ENCODE measurements around the gene TMEM117. TPM values are rescaled to one million over a fixed set of nuclear protein-coding genes. Genes with fewer than 3 reads are reported as not detected.

Gene TMEM117
- total and polyA plus RNA-seq, 2 donors (not counting 1 experiment from before 2014, with no cell fraction given) = 2.0 to 10.4 TPM

GRCh38 chr12:44034906-44035305 lies 199.0 kb downstream of the TMEM117 start:
- Histone ChIP-seq H4K20me1 (ENCODE audit: control insufficient read depth, insufficient read depth, low read length, poor library complexity, severe bottlenecking) (no peaks in the 10 kb centered on the region), H3K27ac (ENCODE audit: low read length in 2 of 2) (no peak overlapping the region), H3K4me3 (ENCODE audit: control extremely low read depth in 1 of 5, extremely low read depth in 1 of 5, insufficient read depth in 1 of 5, low read depth in 2 of 5, low read length in 4 of 5) (no peak overlapping the region), H3K9ac (ENCODE audit: low read length) (no peak overlapping the region), H3K27me3 (replicated peaks in 1 of 4; ENCODE audit: control extremely low read depth in 1 of 4, control insufficient read depth in 3 of 4, insufficient read depth in 4 of 4, low read length in 3 of 4) (no peaks in the 10 kb centered on the region), H2AFZ (ENCODE audit: insufficient read depth, low read depth, low read length, poor library complexity, severe bottlenecking) (no peak overlapping the region), H3K79me2 (ENCODE audit: control insufficient read depth, insufficient read depth, low read length) (no peaks in the 10 kb centered on the region), H3K4me1 (ENCODE audit: control insufficient read depth in 2 of 2, insufficient read depth in 2 of 2, low read length in 2 of 2) (no peaks in the 10 kb centered on the region), H3K9me3 (ENCODE audit: control extremely low read depth in 1 of 3, control insufficient read depth in 2 of 3, insufficient read depth in 1 of 3, low read length in 2 of 3) (peaks cover 0 to 9% (median 1%) of the 10 kb centered on the region in 3 donors), H3K4me2 (replicated peaks; ENCODE audit: low read depth, low read length, poor library complexity, severe bottlenecking) (no peak overlapping the region), H3K36me3 (replicated peaks in 1 of 2; ENCODE audit: control extremely low read depth in 1 of 2, control insufficient read depth in 1 of 2, extremely low read depth in 1 of 2, insufficient read depth in 2 of 2, low read length in 1 of 2) (no peaks in the 10 kb centered on the region)
- Mint-ChIP-seq H3K27ac (no peak overlapping the region), H3K4me1 (no peaks in the 10 kb centered on the region), H3K27me3 (no peaks in the 10 kb centered on the region), H3K4me3 (no peak overlapping the region), H3K9me3 (ENCODE audit: insufficient read depth) (no peaks in the 10 kb centered on the region)
- 100% methylated on average over 1 of the region's 5 CpGs for WGBS (ENCODE audit: insufficient coverage)
- ChIA-PET CTCF (no interaction called here), POLR2A (no interaction called here)
- intact Hi-C loops (cut with micrococcal nuclease) = no loop called here
- no peak for DNase-seq
- TF ChIP-seq CTCF (IDR thresholded peaks at IDR 0.05) (no peak), EZH2 (IDR thresholded peaks at IDR 0.05; ENCODE audit: borderline replicate concordance, insufficient read depth, low read depth, low read length, poor library complexity, severe bottlenecking) (no peak)
- ATAC-seq (ENCODE audit: low read depth) = no peak

- POLR2A ChIA-PET = no interaction called here
- H3K27ac ChIP-seq (ENCODE audit: low read length in 2 of 2) = no peak overlapping the region
- H3K4me3 ChIP-seq (ENCODE audit: control extremely low read depth in 1 of 5, extremely low read depth in 1 of 5, insufficient read depth in 1 of 5, low read depth in 2 of 5, low read length in 4 of 5) = no peak overlapping the region
- ATAC-seq (ENCODE audit: low read depth) = no peak
- no peak overlapping the region for H3K4me2 ChIP-seq (replicated peaks; ENCODE audit: low read depth, low read length, poor library complexity, severe bottlenecking)
- H3K9me3 ChIP-seq (ENCODE audit: control extremely low read depth in 1 of 3, control insufficient read depth in 2 of 3, insufficient read depth in 1 of 3, low read length in 2 of 3) = peaks cover 0 to 1% (median under 1%) of the 10 kb centered on the region in 3 donors
- Mint-ChIP-seq H3K9me3 (ENCODE audit: insufficient read depth) (no peaks in the 10 kb centered on the region), H3K4me3 (no peak overlapping the region), H3K27ac (no peak overlapping the region), H3K27me3 (no peaks in the 10 kb centered on the region), H3K4me1 (no peaks in the 10 kb centered on the region)
- H3K79me2 ChIP-seq (ENCODE audit: control insufficient read depth, insufficient read depth, low read length) = no peaks in the 10 kb centered on the region
- CTCF ChIA-PET = no interaction called here
- no peaks in the 10 kb centered on the region for H4K20me1 ChIP-seq (ENCODE audit: control insufficient read depth, insufficient read depth, low read length, poor library complexity, severe bottlenecking)
- WGBS (ENCODE audit: insufficient coverage) = 95% methylated on average over 7 of the region's 7 CpGs
- DNase-seq = no peak
- intact Hi-C loops (cut with micrococcal nuclease) = no loop called here
- H3K27me3 ChIP-seq (replicated peaks in 1 of 4; ENCODE audit: control extremely low read depth in 1 of 4, control insufficient read depth in 3 of 4, insufficient read depth in 4 of 4, low read length in 3 of 4) = no peaks in the 10 kb centered on the region
- no peaks in the 10 kb centered on the region for H3K4me1 ChIP-seq (ENCODE audit: control insufficient read depth in 2 of 2, insufficient read depth in 2 of 2, low read length in 2 of 2)
- TF ChIP-seq EZH2 (IDR thresholded peaks at IDR 0.05; ENCODE audit: borderline replicate concordance, insufficient read depth, low read depth, low read length, poor library complexity, severe bottlenecking) (no peak), CTCF (IDR thresholded peaks at IDR 0.05) (no peak)
- no peak overlapping the region for H2AFZ ChIP-seq (ENCODE audit: insufficient read depth, low read depth, low read length, poor library complexity, severe bottlenecking)
- H3K9ac ChIP-seq (ENCODE audit: low read length) = no peak overlapping the region
- H3K36me3 ChIP-seq (replicated peaks in 1 of 2; ENCODE audit: control extremely low read depth in 1 of 2, control insufficient read depth in 1 of 2, extremely low read depth in 1 of 2, insufficient read depth in 2 of 2, low read length in 1 of 2) = no peaks in the 10 kb centered on the region
Measured at GRCh38 chr12:44036875-44037443, 201.1 kb downstream of the TMEM117 start.

All from B cell (primary cell).